ENCODE measurements around the gene STX11.

GRCh38 chr6:144217264-144217663, 66.9 kb downstream of the STX11 start:
- no peak for TF ChIP-seq KDM1A (IDR thresholded peaks at IDR 0.05; ENCODE audit: low read depth)
- TF ChIP-seq CHD2 (IDR thresholded peaks at IDR 0.05; ENCODE audit: low read length, partially characterized antibody), result no peak
- TF ChIP-seq JUN (IDR thresholded peaks at IDR 0.05), result no peak
- no peak for TF ChIP-seq FOSL2 (IDR thresholded peaks at IDR 0.05)
- TF ChIP-seq FOSL2 (CRISPR knock-in tag; IDR thresholded peaks at IDR 0.05), result no peak
- no peak for TF ChIP-seq MAFK (IDR thresholded peaks at IDR 0.05; ENCODE audit: partially characterized antibody)
- TF ChIP-seq CTCF (IDR thresholded peaks at IDR 0.05), result no peak
- TF ChIP-seq, protein P1, sequence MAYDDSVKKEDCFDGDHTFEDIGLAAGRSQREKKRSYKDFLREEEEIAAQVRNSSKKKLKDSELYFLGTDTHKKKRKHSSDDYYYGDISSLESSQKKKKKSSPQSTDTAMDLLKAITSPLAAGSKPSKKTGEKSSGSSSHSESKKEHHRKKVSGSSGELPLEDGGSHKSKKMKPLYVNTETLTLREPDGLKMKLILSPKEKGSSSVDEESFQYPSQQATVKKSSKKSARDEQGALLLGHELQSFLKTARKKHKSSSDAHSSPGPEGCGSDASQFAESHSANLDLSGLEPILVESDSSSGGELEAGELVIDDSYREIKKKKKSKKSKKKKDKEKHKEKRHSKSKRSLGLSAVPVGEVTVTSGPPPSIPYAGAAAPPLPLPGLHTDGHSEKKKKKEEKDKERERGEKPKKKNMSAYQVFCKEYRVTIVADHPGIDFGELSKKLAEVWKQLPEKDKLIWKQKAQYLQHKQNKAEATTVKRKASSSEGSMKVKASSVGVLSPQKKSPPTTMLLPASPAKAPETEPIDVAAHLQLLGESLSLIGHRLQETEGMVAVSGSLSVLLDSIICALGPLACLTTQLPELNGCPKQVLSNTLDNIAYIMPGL (CRISPR knock-in tag; IDR thresholded peaks at IDR 0.05; ENCODE audit: borderline replicate concordance), result no peak
- no peak for TF ChIP-seq NPAS2 (CRISPR knock-in tag; IDR thresholded peaks at IDR 0.05; ENCODE audit: borderline replicate concordance)
- no peak for TF ChIP-seq POLR2A (IDR thresholded peaks at IDR 0.05; ENCODE audit: low read length)
- TF ChIP-seq, protein P2, sequence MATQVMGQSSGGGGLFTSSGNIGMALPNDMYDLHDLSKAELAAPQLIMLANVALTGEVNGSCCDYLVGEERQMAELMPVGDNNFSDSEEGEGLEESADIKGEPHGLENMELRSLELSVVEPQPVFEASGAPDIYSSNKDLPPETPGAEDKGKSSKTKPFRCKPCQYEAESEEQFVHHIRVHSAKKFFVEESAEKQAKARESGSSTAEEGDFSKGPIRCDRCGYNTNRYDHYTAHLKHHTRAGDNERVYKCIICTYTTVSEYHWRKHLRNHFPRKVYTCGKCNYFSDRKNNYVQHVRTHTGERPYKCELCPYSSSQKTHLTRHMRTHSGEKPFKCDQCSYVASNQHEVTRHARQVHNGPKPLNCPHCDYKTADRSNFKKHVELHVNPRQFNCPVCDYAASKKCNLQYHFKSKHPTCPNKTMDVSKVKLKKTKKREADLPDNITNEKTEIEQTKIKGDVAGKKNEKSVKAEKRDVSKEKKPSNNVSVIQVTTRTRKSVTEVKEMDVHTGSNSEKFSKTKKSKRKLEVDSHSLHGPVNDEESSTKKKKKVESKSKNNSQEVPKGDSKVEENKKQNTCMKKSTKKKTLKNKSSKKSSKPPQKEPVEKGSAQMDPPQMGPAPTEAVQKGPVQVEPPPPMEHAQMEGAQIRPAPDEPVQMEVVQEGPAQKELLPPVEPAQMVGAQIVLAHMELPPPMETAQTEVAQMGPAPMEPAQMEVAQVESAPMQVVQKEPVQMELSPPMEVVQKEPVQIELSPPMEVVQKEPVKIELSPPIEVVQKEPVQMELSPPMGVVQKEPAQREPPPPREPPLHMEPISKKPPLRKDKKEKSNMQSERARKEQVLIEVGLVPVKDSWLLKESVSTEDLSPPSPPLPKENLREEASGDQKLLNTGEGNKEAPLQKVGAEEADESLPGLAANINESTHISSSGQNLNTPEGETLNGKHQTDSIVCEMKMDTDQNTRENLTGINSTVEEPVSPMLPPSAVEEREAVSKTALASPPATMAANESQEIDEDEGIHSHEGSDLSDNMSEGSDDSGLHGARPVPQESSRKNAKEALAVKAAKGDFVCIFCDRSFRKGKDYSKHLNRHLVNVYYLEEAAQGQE (IDR thresholded peaks at IDR 0.05), result no peak
- TF ChIP-seq NR3C1 (IDR thresholded peaks at IDR 0.05), result no peak
- TF ChIP-seq CHD4 (IDR thresholded peaks at IDR 0.05; ENCODE audit: borderline replicate concordance), result no peak
- TF ChIP-seq ZNF302 (CRISPR knock-in tag; IDR thresholded peaks at IDR 0.05), result no peak
- TF ChIP-seq NFE2L2 (conservative IDR thresholded peaks at IDR 0.05; ENCODE audit: low read length), result no peak

All from A549 (cell line).